Endothelial cell of umbilical vein (primary cell): ENCODE results near the gene SFMBT1. TPM values are rescaled to one million over a fixed set of nuclear protein-coding genes. Genes with fewer than 3 reads are reported as not detected.

ENCODE experiments used
- BruUV-seq: library from RNA; stranded (reverse); fragments of 400-500 nt; replicated peaks from 2 replicates; lab custom pipeline; 2021; lab: Mats Ljungman, UMichigan
- CTCF ChIA-PET: fragments of 300-600, 350-600 bp; sonication (Branson Sonifier 250); formaldehyde crosslinking; loops from one replicate; lab custom pipeline; 2021; ENCODE audit warnings: antibody characterized with exemption, inconsistent platforms; lab: Charles Lee
- POLR2A ChIA-PET: fragments of 300-600, 350-600 bp; sonication (Branson Sonifier 250); formaldehyde crosslinking; loops from one replicate; lab custom pipeline; 2021; ENCODE audit warnings: antibody characterized with exemption, inconsistent platforms; lab: Charles Lee
- DNase-seq: peaks from one replicate; pipeline ENCODE4 v3.0.0-alpha.2; 2011; ENCODE audit warnings: low read depth, low spot score
- FAIRE-seq: peaks from 2 replicates; lab custom pipeline; 2011; peaks lifted over from hg19 to GRCh38; lab: Jason Lieb, UNC
- H2AFZ ChIP-seq: 2 replicates; pipeline ENCODE4 v1.6.0; 2012; ENCODE audit warnings: low read depth, low read length, control low read depth, inconsistent platforms
- H3K27ac ChIP-seq: 2 replicates; pipeline ENCODE4 v1.5.1; 2011; ENCODE audit warnings: low read depth, mild to moderate bottlenecking, control low read depth, low read length, moderate library complexity; ENCODE audit not compliant: insufficient read depth
- H3K27me3 ChIP-seq, 2 experiments: 2 replicates each; pipeline versions ENCODE4 v1.6.0 to v1.6.1; 2011; ENCODE audit warnings: low read length in 2 of 2, mixed read lengths in 1 of 2; ENCODE audit not compliant: control insufficient read depth in 2 of 2, insufficient read depth in 2 of 2
- H3K36me3 ChIP-seq, 2 experiments: 2 replicates in 1 of 2; 3 replicates in 1 of 2; pipeline ENCODE4 v1.5.1; 2011; ENCODE audit warnings: low read length in 2 of 2, mild to moderate bottlenecking in 1 of 2, moderate library complexity in 1 of 2; ENCODE audit not compliant: control insufficient read depth in 2 of 2, insufficient read depth in 2 of 2; ENCODE audit errors: extremely low read depth in 1 of 2
- H3K4me1 ChIP-seq: 3 replicates; pipeline ENCODE4 v1.5.1; 2011; ENCODE audit warnings: mild to moderate bottlenecking, low read length; ENCODE audit not compliant: control insufficient read depth, insufficient read depth; ENCODE audit errors: extremely low read depth
- H3K4me2 ChIP-seq: 2 replicates; pipeline ENCODE4 v1.6.1; 2011; ENCODE audit warnings: low read length, control low read depth, mixed read lengths; ENCODE audit not compliant: insufficient read depth
- H3K4me3 ChIP-seq, 3 experiments: fragments of 200-600 bp in 1 of 3; sonication (generic), shearing (Covaris generic) in 1 of 3; replicated peaks in 1 of 3; 2 replicates each; pipeline ENCODE4 v1.5.1; 2011 to 2016; ENCODE audit warnings: control low read depth in 3 of 3, low read length in 3 of 3, mild to moderate bottlenecking in 2 of 3, inconsistent platforms in 1 of 3, low read depth in 1 of 3, moderate library complexity in 1 of 3; ENCODE audit not compliant: insufficient read depth in 1 of 3
- H3K79me2 ChIP-seq: 2 replicates; pipeline ENCODE4 v1.6.0; 2012; ENCODE audit warnings: low read length, inconsistent platforms; ENCODE audit not compliant: control insufficient read depth, insufficient read depth
- H3K9ac ChIP-seq: replicated peaks from 2 replicates; pipeline ENCODE3; 2011; ENCODE audit warnings: low read length, control low read depth; ENCODE audit not compliant: insufficient read depth; ENCODE audit errors: extremely low read depth
- H3K9me1 ChIP-seq: replicated peaks from 3 replicates; pipeline ENCODE4 v1.6.0; 2011; ENCODE audit warnings: mild to moderate bottlenecking, low read length; ENCODE audit not compliant: control insufficient read depth, insufficient read depth; ENCODE audit errors: extremely low read depth
- H3K9me3 ChIP-seq: replicated peaks from 2 replicates; pipeline ENCODE4 v1.5.1; 2012; ENCODE audit warnings: low read length, inconsistent platforms; ENCODE audit not compliant: control insufficient read depth, insufficient read depth
- H4K20me1 ChIP-seq: replicated peaks from 2 replicates; pipeline ENCODE3; 2011; ENCODE audit warnings: mild to moderate bottlenecking, low read length; ENCODE audit not compliant: control insufficient read depth, insufficient read depth; ENCODE audit errors: extremely low read depth
- CTCF ChIP-seq, 2 donors: IDR thresholded peaks; 1 replicate in 1 of 2; 2 replicates in 1 of 2; pipeline ENCODE4 v1.5.1; 2011; ENCODE audit warnings: low read length in 2 of 2, mild to moderate bottlenecking in 2 of 2, moderate library complexity in 2 of 2, control low read depth in 1 of 2, inconsistent platforms in 1 of 2, low read depth in 1 of 2; ENCODE audit not compliant: insufficient read depth in 1 of 2; ENCODE audit errors: extremely low read depth in 1 of 2
- EZH2 ChIP-seq: IDR thresholded peaks from 2 replicates; pipeline ENCODE4 v1.6.1; 2012; ENCODE audit warnings: borderline replicate concordance, low read depth, mild to moderate bottlenecking, moderate library complexity, low read length, inconsistent platforms; ENCODE audit not compliant: severe bottlenecking
- FOS ChIP-seq: IDR thresholded peaks from 2 replicates; pipeline ENCODE4 v1.6.1; 2011; ENCODE audit warnings: mild to moderate bottlenecking, low read length, moderate library complexity, borderline replicate concordance; ENCODE audit not compliant: insufficient read depth
- GATA2 ChIP-seq: IDR thresholded peaks from 2 replicates; pipeline ENCODE4 v1.7.0; 2011; ENCODE audit warnings: low read depth, mild to moderate bottlenecking, moderate library complexity, mixed read lengths, low read length; ENCODE audit not compliant: insufficient read length, insufficient read depth
- JUN ChIP-seq: IDR thresholded peaks from 2 replicates; pipeline ENCODE4 v1.6.1; 2011; ENCODE audit warnings: borderline replicate concordance, low read depth; ENCODE audit not compliant: insufficient read length, insufficient read depth
- MYC ChIP-seq: IDR thresholded peaks from one replicate; pipeline ENCODE4 v1.6.1; 2011; ENCODE audit warnings: mild to moderate bottlenecking, low read depth, low read length
- POLR2A ChIP-seq: IDR thresholded peaks from 2 replicates; pipeline ENCODE4 v1.6.1; 2012; ENCODE audit warnings: low read depth, mild to moderate bottlenecking, control low read depth, low read length
- POLR2AphosphoS5 ChIP-seq: IDR thresholded peaks from 2 replicates; pipeline ENCODE4 v1.6.1; 2012; ENCODE audit warnings: low read depth, mild to moderate bottlenecking, control low read depth, low read length, moderate library complexity; ENCODE audit not compliant: insufficient read depth
- dilution Hi-C: fragments of 300-500 bp; cut with MboI; formaldehyde crosslinking; loops from one replicate; pipeline ENCODE4 v1.15.0; 2019; ENCODE audit warnings: low sequenced_read_pairs; ENCODE audit not compliant: extremely low pct_ligation_motif_present
- intact Hi-C: fragments of 100-400 bp; cut with micrococcal nuclease; formaldehyde crosslinking; loops from one replicate; pipeline ENCODE4 v1.10.0; 2022
- polyA plus RNA-seq, 4 experiments: library from polyadenylated mRNA; depleted of rRNA in 3 of 4; stranded (reverse) in 3 of 4; unstranded in 1 of 4; fragments of >200 nt; gene quantifications; 2 replicates each; pipeline versions ENCODE4 v1.2.1 to v1.2.3, GENCODE V29; 2011 to 2012; ENCODE audit warnings: missing spikeins in 1 of 4
- total RNA-seq: library from RNA; stranded (reverse); gene quantifications from 2 replicates; pipeline ENCODE4 v1.2.3, GENCODE V29; 2021
- TF ChIP-seq, protein P1 (sequence below): IDR thresholded peaks from 2 replicates; pipeline ENCODE4 v1.6.1; 2011; ENCODE audit not compliant: insufficient read depth, insufficient read length

The SFMBT1 gene
- total and polyA plus RNA-seq, 2 donors (not counting 3 experiments of a cell fraction or from before 2014, with no cell fraction given): 1.8 to 6.0 TPM

DNA sequence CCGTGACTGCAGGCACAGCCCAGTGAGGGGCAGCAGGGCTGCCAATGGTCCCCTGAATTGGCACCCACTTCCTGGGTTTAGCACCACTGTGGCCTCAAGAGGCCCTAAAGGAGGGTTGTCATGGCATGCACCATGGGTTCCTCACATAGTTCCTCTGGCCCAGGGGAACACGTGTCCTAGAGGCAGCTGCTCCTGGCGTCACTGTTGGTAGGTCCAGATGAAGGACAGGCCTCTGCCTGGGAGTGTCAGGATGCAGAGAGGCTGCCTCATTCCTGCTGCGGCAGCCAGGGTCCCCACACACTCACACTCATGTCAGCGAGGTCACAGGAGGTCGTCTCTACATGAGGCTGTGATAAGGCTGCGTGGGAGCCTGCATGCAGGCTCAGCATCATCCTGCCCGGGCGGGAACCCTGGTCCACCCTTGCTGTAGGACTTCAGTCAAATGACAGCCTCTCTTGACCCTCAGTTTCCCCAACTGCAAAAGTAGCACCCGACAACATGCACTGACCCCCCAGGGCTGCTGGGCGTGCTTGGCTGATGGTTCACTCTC, 26.1 kb upstream of the SFMBT1 start:
- H3K36me3 ChIP-seq: no peaks in the 10 kb centered on the region
- TF ChIP-seq EZH2 (no peak), GATA2 (no peak), JUN (no peak)
- H3K9me3 ChIP-seq: no peaks in the 10 kb centered on the region
- no peak for FAIRE-seq
- peak overlapping the region; percentile 95 for H2AFZ ChIP-seq
- ChIA-PET POLR2A (no interaction called here), CTCF (interaction anchor here (0.7 to 2.0 kb wide), 3 partner anchors 137 to 330 kb away, joined by 3 to 4 read pairs (median 3); no protein-coding TSS in a partner anchor)
- dilution Hi-C loops: no loop called here
- H3K9me1 ChIP-seq: no peaks in the 10 kb centered on the region
- BruUV-seq: no TSS peak
- no peak overlapping the region for H3K9ac ChIP-seq
- H3K79me2 ChIP-seq: no peaks in the 10 kb centered on the region
- H3K4me1 ChIP-seq: peaks cover 8% of the 10 kb centered on the region
- no peak overlapping the region for H3K27ac ChIP-seq
- H3K4me2 ChIP-seq: peak overlapping the region; percentile 84
- no peak for DNase-seq
- H3K4me3 ChIP-seq: no peak overlapping the region
- H4K20me1 ChIP-seq: no peaks in the 10 kb centered on the region
- peaks cover 0 to 2% of the 10 kb centered on the region in 2 experiments for H3K27me3 ChIP-seq
- intact Hi-C loops: loop anchor here (1.0 to 2.0 kb wide), 3 partner anchors 137 to 330 kb away; no protein-coding TSS in a partner anchor

- CTCF ChIA-PET: interaction anchor here (0.7 to 2.0 kb wide), 6 partner anchors 10 to 328 kb away, joined by 3 to 5 read pairs (median 4); no protein-coding TSS in a partner anchor
- no TSS peak for BruUV-seq
Measured at GRCh38 chr3:53069422-53070068, 23.7 kb upstream of the SFMBT1 start.

More at GRCh38 chr3:53069422-53070068, 23.7 kb upstream of the SFMBT1 start:
- Histone ChIP-seq H3K4me2 (no peak overlapping the region), H3K36me3 (no peaks in the 10 kb centered on the region), H3K9me1 (no peaks in the 10 kb centered on the region), H3K9me3 (no peaks in the 10 kb centered on the region), H3K9ac (no peak overlapping the region), H2AFZ (no peak overlapping the region), H3K27me3 (peaks cover 2 to 3% of the 10 kb centered on the region in 2 experiments), H4K20me1 (no peaks in the 10 kb centered on the region), H3K27ac (no peak overlapping the region), H3K4me3 (no peak overlapping the region), H3K4me1 (peaks cover 8% of the 10 kb centered on the region), H3K79me2 (no peaks in the 10 kb centered on the region)
- DNase-seq: no peak
- POLR2A ChIA-PET: no interaction called here
- FAIRE-seq: no peak
- dilution Hi-C loops: no loop called here
- intact Hi-C loops: no loop called here
- TF ChIP-seq, protein P1, sequence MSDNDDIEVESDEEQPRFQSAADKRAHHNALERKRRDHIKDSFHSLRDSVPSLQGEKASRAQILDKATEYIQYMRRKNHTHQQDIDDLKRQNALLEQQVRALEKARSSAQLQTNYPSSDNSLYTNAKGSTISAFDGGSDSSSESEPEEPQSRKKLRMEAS: no peak
- TF ChIP-seq MYC (no peak), GATA2 (no peak), FOS (no peak), POLR2A (no peak), JUN (no peak), CTCF (IDR thresholded peaks at IDR 0.05; ENCODE audit: extremely low read depth in 1 of 2, insufficient read depth in 1 of 2, low read depth in 1 of 2, low read length in 2 of 2) (no peak), EZH2 (no peak), POLR2AphosphoS5 (no peak)
